GM12878 (cell line): ENCODE results near the gene ITGA4. TPM values are rescaled to one million over a fixed set of nuclear protein-coding genes. Genes with fewer than 3 reads are reported as not detected.

Experiments
- BACH1 ChIP-seq: fragments of 450-650 bp; IDR thresholded peaks from 2 replicates; pipeline ENCODE4 v1.6.1; 2017; ENCODE audit warnings: mild to moderate bottlenecking, borderline replicate concordance
- CHD2 ChIP-seq: IDR thresholded peaks from 2 replicates; pipeline ENCODE4 v1.6.1; 2011; ENCODE audit warnings: low read depth, low read length, improper control_type of control experiment, borderline replicate concordance
- FOS ChIP-seq: IDR thresholded peaks from 3 replicates; pipeline ENCODE4 v1.6.1; 2011; ENCODE audit warnings: borderline replicate concordance; ENCODE audit not compliant: insufficient read length; ENCODE audit errors: extremely low read depth
- GATAD2B ChIP-seq: fragments of 450-650 bp; conservative IDR thresholded peaks from 2 replicates; pipeline ENCODE4 v1.6.1; 2017; ENCODE audit warnings: low read depth, mild to moderate bottlenecking, moderate library complexity
- KDM1A ChIP-seq: fragments of 200-600 bp; sonication (generic); IDR thresholded peaks from 2 replicates; pipeline ENCODE4 v1.6.1; 2016; ENCODE audit warnings: borderline replicate concordance
- RB1 ChIP-seq: fragments of 450-650 bp; formaldehyde crosslinking; IDR thresholded peaks from 2 replicates; pipeline ENCODE4 v1.6.1; 2017; ENCODE audit warnings: mild to moderate bottlenecking, borderline replicate concordance
- SREBF2 ChIP-seq: IDR thresholded peaks from 2 replicates; pipeline ENCODE4 v1.6.1; 2012; ENCODE audit warnings: mild to moderate bottlenecking, low read length
- ZNF24 ChIP-seq: fragments of 450-650 bp; IDR thresholded peaks from 2 replicates; pipeline ENCODE4 v1.6.1; 2017; ENCODE audit warnings: antibody characterized with exemption, mild to moderate bottlenecking
- polyA plus RNA-seq, 11 experiments: library from polyadenylated mRNA; depleted of rRNA in 4 of 11; unstranded in 6 of 11; stranded (reverse) in 5 of 11; fragments of >200 nt; fragmentation: Nextera tagmentation in 4 of 11; fragmentation: Illumina TruSeq in 1 of 11; extraction: Ambion mirVana in 4 of 11; extraction: Trizol in 1 of 11; gene quantifications; 1 replicate in 1 of 11; 2 replicates in 10 of 11; pipeline versions ENCODE4 v1.2.1 to v1.2.3, GENCODE V29; 2011 to 2016; ENCODE audit warnings: inconsistent platforms in 2 of 11, missing spikeins in 2 of 11, low read depth in 1 of 11
- total RNA-seq, 4 experiments: library from RNA; depleted of rRNA in 3 of 4; stranded (reverse); fragments of >200 nt in 3 of 4; fragmentation: Illumina TruSeq in 1 of 4; extraction: Trizol in 1 of 4; gene quantifications; 2 replicates each; pipeline versions ENCODE4 v1.2.1 to v1.2.3, GENCODE V29; 2013 to 2021
- TF ChIP-seq, protein P1 (sequence below): fragments of 450-650 bp; IDR thresholded peaks from 2 replicates; pipeline ENCODE4 v1.6.1; 2017; ENCODE audit warnings: low read depth, mild to moderate bottlenecking, moderate library complexity
- TF ChIP-seq, protein P2 (sequence below): fragments of 450-650 bp; conservative IDR thresholded peaks from 2 replicates; pipeline ENCODE4 v1.6.1; 2017; ENCODE audit warnings: mild to moderate bottlenecking, moderate library complexity
- TF ChIP-seq, protein P3 (sequence below): fragments of 450-650 bp; IDR thresholded peaks from 2 replicates; pipeline ENCODE4 v1.6.1; 2017; ENCODE audit warnings: mild to moderate bottlenecking, moderate library complexity
- TF ChIP-seq, protein P4 (sequence below): fragments of 150-350 bp; IDR thresholded peaks from 2 replicates; pipeline ENCODE4 v1.6.1; 2016; ENCODE audit warnings: low read depth, low read length
- TF ChIP-seq, protein P5 (sequence below): fragments of 450-650 bp; formaldehyde crosslinking; IDR thresholded peaks from 2 replicates; pipeline ENCODE4 v1.4.0; 2020; ENCODE audit warnings: mild to moderate bottlenecking, moderate library complexity

Gene ITGA4
- total and polyA plus RNA-seq, 10 of the 15 experiments (the other 5 are each of a cell fraction or from before 2014, with no cell fraction given) = 12.4 to 87.9 (median 63.5) TPM

DNA sequence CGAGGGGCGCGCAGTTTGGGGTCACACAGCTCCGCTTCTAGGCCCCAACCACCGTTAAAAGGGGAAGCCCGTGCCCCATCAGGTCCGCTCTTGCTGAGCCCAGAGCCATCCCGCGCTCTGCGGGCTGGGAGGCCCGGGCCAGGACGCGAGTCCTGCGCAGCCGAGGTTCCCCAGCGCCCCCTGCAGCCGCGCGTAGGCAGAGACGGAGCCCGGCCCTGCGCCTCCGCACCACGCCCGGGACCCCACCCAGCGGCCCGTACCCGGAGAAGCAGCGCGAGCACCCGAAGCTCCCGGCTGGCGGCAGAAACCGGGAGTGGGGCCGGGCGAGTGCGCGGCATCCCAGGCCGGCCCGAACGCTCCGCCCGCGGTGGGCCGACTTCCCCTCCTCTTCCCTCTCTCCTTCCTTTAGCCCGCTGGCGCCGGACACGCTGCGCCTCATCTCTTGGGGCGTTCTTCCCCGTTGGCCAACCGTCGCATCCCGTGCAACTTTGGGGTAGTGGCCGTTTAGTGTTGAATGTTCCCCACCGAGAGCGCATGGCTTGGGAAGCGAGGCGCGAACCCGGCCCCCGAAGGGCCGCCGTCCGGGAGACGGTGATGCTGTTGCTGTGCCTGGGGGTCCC, at the start of gene ITGA4 (continued):
- TF ChIP-seq, protein P1, sequence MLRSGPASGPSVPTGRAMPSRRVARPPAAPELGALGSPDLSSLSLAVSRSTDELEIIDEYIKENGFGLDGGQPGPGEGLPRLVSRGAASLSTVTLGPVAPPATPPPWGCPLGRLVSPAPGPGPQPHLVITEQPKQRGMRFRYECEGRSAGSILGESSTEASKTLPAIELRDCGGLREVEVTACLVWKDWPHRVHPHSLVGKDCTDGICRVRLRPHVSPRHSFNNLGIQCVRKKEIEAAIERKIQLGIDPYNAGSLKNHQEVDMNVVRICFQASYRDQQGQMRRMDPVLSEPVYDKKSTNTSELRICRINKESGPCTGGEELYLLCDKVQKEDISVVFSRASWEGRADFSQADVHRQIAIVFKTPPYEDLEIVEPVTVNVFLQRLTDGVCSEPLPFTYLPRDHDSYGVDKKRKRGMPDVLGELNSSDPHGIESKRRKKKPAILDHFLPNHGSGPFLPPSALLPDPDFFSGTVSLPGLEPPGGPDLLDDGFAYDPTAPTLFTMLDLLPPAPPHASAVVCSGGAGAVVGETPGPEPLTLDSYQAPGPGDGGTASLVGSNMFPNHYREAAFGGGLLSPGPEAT = no peak
- TF ChIP-seq CHD2 (0 out of 2 replicates have a peak, but pooled peaks have one; percentile 22), ZNF24 (peak; percentile 32; the same call in 1 of the 2 replicates), RB1 (peak; percentile 85; the same call in 1 of the 2 replicates), FOS (no peak), BACH1 (no peak; the same call in 1 of the 2 replicates), GATAD2B (0 out of 2 replicates have a peak, but pooled peaks have one; percentile 59), KDM1A (no peak), SREBF2 (no peak)
- TF ChIP-seq, protein P2, sequence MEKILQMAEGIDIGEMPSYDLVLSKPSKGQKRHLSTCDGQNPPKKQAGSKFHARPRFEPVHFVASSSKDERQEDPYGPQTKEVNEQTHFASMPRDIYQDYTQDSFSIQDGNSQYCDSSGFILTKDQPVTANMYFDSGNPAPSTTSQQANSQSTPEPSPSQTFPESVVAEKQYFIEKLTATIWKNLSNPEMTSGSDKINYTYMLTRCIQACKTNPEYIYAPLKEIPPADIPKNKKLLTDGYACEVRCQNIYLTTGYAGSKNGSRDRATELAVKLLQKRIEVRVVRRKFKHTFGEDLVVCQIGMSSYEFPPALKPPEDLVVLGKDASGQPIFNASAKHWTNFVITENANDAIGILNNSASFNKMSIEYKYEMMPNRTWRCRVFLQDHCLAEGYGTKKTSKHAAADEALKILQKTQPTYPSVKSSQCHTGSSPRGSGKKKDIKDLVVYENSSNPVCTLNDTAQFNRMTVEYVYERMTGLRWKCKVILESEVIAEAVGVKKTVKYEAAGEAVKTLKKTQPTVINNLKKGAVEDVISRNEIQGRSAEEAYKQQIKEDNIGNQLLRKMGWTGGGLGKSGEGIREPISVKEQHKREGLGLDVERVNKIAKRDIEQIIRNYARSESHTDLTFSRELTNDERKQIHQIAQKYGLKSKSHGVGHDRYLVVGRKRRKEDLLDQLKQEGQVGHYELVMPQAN = no peak
- TF ChIP-seq, protein P3, sequence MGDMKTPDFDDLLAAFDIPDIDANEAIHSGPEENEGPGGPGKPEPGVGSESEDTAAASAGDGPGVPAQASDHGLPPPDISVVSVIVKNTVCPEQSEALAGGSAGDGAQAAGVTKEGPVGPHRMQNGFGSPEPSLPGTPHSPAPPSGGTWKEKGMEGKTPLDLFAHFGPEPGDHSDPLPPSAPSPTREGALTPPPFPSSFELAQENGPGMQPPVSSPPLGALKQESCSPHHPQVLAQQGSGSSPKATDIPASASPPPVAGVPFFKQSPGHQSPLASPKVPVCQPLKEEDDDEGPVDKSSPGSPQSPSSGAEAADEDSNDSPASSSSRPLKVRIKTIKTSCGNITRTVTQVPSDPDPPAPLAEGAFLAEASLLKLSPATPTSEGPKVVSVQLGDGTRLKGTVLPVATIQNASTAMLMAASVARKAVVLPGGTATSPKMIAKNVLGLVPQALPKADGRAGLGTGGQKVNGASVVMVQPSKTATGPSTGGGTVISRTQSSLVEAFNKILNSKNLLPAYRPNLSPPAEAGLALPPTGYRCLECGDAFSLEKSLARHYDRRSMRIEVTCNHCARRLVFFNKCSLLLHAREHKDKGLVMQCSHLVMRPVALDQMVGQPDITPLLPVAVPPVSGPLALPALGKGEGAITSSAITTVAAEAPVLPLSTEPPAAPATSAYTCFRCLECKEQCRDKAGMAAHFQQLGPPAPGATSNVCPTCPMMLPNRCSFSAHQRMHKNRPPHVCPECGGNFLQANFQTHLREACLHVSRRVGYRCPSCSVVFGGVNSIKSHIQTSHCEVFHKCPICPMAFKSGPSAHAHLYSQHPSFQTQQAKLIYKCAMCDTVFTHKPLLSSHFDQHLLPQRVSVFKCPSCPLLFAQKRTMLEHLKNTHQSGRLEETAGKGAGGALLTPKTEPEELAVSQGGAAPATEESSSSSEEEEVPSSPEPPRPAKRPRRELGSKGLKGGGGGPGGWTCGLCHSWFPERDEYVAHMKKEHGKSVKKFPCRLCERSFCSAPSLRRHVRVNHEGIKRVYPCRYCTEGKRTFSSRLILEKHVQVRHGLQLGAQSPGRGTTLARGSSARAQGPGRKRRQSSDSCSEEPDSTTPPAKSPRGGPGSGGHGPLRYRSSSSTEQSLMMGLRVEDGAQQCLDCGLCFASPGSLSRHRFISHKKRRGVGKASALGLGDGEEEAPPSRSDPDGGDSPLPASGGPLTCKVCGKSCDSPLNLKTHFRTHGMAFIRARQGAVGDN = peak; percentile 61
- TF ChIP-seq, protein P4, sequence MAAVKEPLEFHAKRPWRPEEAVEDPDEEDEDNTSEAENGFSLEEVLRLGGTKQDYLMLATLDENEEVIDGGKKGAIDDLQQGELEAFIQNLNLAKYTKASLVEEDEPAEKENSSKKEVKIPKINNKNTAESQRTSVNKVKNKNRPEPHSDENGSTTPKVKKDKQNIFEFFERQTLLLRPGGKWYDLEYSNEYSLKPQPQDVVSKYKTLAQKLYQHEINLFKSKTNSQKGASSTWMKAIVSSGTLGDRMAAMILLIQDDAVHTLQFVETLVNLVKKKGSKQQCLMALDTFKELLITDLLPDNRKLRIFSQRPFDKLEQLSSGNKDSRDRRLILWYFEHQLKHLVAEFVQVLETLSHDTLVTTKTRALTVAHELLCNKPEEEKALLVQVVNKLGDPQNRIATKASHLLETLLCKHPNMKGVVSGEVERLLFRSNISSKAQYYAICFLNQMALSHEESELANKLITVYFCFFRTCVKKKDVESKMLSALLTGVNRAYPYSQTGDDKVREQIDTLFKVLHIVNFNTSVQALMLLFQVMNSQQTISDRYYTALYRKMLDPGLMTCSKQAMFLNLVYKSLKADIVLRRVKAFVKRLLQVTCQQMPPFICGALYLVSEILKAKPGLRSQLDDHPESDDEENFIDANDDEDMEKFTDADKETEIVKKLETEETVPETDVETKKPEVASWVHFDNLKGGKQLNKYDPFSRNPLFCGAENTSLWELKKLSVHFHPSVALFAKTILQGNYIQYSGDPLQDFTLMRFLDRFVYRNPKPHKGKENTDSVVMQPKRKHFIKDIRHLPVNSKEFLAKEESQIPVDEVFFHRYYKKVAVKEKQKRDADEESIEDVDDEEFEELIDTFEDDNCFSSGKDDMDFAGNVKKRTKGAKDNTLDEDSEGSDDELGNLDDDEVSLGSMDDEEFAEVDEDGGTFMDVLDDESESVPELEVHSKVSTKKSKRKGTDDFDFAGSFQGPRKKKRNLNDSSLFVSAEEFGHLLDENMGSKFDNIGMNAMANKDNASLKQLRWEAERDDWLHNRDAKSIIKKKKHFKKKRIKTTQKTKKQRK = no peak
- TF ChIP-seq, protein P5, sequence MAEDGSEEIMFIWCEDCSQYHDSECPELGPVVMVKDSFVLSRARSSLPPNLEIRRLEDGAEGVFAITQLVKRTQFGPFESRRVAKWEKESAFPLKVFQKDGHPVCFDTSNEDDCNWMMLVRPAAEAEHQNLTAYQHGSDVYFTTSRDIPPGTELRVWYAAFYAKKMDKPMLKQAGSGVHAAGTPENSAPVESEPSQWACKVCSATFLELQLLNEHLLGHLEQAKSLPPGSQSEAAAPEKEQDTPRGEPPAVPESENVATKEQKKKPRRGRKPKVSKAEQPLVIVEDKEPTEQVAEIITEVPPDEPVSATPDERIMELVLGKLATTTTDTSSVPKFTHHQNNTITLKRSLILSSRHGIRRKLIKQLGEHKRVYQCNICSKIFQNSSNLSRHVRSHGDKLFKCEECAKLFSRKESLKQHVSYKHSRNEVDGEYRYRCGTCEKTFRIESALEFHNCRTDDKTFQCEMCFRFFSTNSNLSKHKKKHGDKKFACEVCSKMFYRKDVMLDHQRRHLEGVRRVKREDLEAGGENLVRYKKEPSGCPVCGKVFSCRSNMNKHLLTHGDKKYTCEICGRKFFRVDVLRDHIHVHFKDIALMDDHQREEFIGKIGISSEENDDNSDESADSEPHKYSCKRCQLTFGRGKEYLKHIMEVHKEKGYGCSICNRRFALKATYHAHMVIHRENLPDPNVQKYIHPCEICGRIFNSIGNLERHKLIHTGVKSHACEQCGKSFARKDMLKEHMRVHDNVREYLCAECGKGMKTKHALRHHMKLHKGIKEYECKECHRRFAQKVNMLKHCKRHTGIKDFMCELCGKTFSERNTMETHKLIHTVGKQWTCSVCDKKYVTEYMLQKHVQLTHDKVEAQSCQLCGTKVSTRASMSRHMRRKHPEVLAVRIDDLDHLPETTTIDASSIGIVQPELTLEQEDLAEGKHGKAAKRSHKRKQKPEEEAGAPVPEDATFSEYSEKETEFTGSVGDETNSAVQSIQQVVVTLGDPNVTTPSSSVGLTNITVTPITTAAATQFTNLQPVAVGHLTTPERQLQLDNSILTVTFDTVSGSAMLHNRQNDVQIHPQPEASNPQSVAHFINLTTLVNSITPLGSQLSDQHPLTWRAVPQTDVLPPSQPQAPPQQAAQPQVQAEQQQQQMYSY = no peak
